Measurements from ENCODE around the gene SMYD3. TPM values are rescaled to one million over a fixed set of nuclear protein-coding genes. Genes with fewer than 3 reads are reported as not detected.
"Not testable (repeated sequence)": the region's sequence is repeated elsewhere in the genome, so short reads cannot be mapped to it uniquely, and the experiment has no call there.

SMYD3 gene
- total RNA-seq, 3 donors from 2014 or later: 16.3 to 18.0 (median 16.4) TPM

DNA sequence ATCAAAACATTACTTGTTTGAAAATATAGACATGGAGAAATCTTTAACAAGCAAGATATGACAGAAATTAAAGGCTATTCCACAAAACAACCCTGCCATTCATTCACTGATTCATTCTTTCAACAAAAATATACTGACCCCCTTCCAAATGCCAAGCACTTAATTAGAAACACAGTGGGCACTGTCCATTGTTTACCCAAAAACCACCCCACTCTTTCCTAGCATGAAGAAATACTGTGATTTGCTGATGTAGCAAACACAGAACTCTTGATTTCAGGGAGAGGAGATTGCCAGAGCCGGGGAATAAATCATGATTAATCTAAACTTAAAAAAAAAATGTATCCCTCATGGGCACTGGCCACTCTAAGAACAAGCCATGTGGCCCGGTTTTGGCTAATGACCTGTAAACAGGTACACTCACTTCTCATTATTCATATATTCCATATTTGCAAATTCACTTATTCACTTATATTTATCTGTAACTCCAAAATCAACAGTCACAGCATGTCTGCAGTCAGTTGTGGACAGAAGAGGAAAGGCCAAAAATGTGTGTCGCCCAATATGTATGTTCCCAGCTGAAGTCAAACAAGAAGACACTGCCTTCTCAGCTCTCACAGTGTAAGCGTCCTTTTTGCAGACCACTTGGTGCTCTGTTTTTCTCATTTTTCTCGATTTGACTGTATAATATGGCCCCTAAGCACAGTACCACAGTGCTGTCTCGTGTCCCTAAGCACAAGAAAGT is 133.1 kb downstream of the SMYD3 start:
- TF ChIP-seq, protein P1, sequence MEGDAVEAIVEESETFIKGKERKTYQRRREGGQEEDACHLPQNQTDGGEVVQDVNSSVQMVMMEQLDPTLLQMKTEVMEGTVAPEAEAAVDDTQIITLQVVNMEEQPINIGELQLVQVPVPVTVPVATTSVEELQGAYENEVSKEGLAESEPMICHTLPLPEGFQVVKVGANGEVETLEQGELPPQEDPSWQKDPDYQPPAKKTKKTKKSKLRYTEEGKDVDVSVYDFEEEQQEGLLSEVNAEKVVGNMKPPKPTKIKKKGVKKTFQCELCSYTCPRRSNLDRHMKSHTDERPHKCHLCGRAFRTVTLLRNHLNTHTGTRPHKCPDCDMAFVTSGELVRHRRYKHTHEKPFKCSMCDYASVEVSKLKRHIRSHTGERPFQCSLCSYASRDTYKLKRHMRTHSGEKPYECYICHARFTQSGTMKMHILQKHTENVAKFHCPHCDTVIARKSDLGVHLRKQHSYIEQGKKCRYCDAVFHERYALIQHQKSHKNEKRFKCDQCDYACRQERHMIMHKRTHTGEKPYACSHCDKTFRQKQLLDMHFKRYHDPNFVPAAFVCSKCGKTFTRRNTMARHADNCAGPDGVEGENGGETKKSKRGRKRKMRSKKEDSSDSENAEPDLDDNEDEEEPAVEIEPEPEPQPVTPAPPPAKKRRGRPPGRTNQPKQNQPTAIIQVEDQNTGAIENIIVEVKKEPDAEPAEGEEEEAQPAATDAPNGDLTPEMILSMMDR (IDR thresholded peaks at IDR 0.05): no peak
- H3K36me3 ChIP-seq (ENCODE audit: low read depth): no peaks in the 10 kb centered on the region
- ATAC-seq (no peak), DNase-seq (no peak)
- intact Hi-C loops (cut with DNase I, micrococcal nuclease): no loop called here
- H3K4me1 ChIP-seq (ENCODE audit: low read depth): no peaks in the 10 kb centered on the region
- H3K4me3 ChIP-seq: no peak overlapping the region
- no peaks in the 10 kb centered on the region for H3K9me3 ChIP-seq

DNA sequence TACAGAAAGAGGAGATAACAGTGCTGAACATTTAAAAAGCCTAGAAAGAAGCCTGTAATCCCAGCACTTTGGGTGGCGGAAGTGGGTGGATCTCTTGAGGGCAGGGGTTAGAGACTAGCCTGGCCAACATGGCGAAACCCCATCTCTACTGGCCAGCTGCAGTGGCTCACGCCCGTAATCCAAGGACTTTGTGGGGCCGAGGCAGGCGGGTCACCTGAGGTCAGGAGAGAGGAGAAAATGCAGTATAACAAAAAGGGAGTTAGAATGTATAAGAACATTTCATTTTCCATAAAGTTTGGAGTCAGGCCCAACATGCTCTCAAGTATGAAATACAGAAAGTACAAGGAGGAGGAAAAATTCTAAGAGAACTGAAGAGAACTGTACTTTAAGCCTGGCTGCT is 134.5 kb downstream of the SMYD3 start:
- Histone ChIP-seq H3K9me3 (no peaks in the 10 kb centered on the region), H3K36me3 (ENCODE audit: low read depth) (no peaks in the 10 kb centered on the region), H3K4me3 (no peak overlapping the region), H3K4me1 (ENCODE audit: low read depth) (no peaks in the 10 kb centered on the region)
- intact Hi-C loops (cut with DNase I, micrococcal nuclease): no loop called here
- TF ChIP-seq, protein P1 (IDR thresholded peaks at IDR 0.05): no peak
- ATAC-seq: no peak
- no peak for DNase-seq

DNA sequence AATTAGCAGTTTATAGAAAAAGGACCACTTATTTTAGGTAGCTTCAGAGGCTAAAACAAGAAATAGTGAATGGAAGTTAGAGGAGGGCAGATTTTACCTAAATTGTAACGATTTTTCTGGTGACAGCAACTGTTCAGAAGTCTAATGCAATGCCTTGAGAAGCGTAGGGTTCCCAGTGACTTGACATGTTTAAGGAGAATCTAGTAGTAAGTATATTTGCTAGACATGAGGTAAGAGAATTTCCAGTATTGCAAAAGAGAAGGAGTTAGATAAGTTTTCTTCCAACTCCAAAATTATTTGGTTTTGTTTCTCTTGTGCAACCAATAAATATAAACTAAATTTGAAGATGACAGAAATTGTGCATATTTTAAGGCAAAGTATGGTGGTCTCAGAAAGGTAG is 140.0 kb downstream of the SMYD3 start:
- DNase-seq (no peak), ATAC-seq (no peak)
- intact Hi-C loops (cut with DNase I, micrococcal nuclease): no loop called here
- H3K4me3 ChIP-seq: no peak overlapping the region
- no peaks in the 10 kb centered on the region for H3K36me3 ChIP-seq (ENCODE audit: low read depth)
- TF ChIP-seq, protein P1 (IDR thresholded peaks at IDR 0.05): no peak
- no peaks in the 10 kb centered on the region for H3K4me1 ChIP-seq (ENCODE audit: low read depth)
- H3K9me3 ChIP-seq: peaks cover 2% of the 10 kb centered on the region

DNA sequence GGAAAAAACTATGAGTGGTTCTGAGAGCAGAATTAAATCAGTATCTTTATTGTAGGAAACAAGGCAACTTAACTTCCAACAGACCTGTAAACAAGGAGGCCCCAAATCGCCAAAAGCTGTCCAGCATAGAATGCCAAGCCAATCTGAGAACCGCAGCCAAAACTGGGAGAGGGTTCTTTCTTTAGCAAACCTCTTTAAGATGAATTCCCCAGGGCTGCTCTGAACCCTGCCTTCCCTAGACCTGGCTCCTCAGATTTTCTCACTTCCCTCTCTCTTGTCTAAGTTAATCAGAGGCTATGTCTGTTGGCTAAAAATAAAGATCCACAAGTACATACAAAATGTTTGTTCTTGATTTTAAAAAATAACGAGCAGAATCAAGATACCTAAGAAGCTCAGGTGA is 141.4 kb downstream of the SMYD3 start:
- TF ChIP-seq, protein P1 (IDR thresholded peaks at IDR 0.05): no peak

DNA sequence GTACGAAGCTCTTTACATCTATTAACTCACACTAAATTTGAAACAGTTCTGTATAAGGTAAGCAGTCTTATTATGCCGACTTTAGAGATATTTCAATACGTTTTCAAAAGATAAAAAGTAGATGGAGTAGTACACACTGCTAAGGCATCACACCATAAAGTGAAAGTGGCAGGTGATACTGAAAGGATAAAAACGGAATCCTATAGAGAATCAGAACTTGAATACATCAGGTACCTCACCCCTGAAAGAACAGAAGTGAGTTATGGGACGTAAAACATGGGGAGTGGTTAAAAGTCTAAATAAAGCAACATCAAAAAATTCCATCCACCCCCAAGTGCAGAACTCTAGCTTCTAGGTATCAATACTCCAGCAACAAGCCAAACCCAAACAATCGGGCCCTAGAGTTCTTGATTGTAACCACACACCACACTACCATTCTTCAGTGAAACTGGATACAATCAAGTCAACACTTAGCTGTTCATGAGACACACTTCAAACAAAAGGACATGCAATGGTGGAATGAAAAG is 142.6 kb downstream of the SMYD3 start:
- ATAC-seq: no peak
- intact Hi-C loops (cut with DNase I, micrococcal nuclease): no loop called here

More for the DNA sequence above, 141.4 kb downstream of the SMYD3 start:
- no peaks in the 10 kb centered on the region for H3K4me1 ChIP-seq (ENCODE audit: low read depth)
- no peak overlapping the region for H3K4me3 ChIP-seq
- H3K9me3 ChIP-seq: peaks cover 5% of the 10 kb centered on the region
- H3K36me3 ChIP-seq (ENCODE audit: low read depth): no peaks in the 10 kb centered on the region
- DNase-seq (no peak), ATAC-seq (no peak)
- intact Hi-C loops (cut with DNase I, micrococcal nuclease): no loop called here

DNA sequence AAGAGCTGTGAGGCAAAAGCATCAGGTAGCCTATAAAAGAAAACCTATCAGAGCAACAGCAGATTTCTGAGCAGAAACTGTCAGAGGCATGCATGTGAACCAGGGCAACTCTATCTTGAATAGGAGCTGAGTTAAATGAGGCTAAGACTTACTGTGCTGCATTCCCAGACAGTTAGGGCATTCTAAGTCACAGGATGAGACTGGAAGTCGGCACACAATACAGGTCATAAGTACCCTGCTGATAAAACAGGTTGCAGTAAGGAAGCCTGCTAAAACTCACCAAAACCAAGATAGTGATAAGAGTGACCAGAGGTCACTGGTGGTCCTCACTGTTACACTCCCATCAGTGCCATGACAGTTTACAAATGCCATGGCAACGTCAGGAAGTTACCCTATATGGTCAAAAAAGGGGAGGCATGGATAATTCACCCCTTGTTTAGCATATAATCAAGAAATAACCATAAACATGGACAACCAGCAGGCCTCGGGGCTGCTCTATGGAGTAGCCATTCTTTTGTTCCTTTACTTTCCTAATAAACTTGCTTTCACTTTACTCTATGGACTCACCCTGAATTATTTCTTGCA is 150.0 kb downstream of the SMYD3 start:
- H3K36me3 ChIP-seq (ENCODE audit: low read depth); H3K9me3 ChIP-seq; intact Hi-C loops (cut with DNase I, micrococcal nuclease); H3K4me3 ChIP-seq; DNase-seq; ATAC-seq; H3K4me1 ChIP-seq (ENCODE audit: low read depth): not testable (repeated sequence)

More for the DNA sequence above, 142.6 kb downstream of the SMYD3 start:
- TF ChIP-seq, protein P1 (IDR thresholded peaks at IDR 0.05): no peak
- Histone ChIP-seq H3K9me3 (peaks cover 5% of the 10 kb centered on the region), H3K4me1 (ENCODE audit: low read depth) (no peaks in the 10 kb centered on the region), H3K4me3 (no peak overlapping the region), H3K36me3 (ENCODE audit: low read depth) (no peaks in the 10 kb centered on the region)
- DNase-seq: no peak

Data from mucosa of descending colon (tissue), 3 donors.